Fibroblast of pulmonary artery (primary cell): ENCODE results near the gene SREBF2.

Experiments
- DNase-seq: peaks from one replicate; pipeline ENCODE4 v3.0.0-alpha.2; 2010; ENCODE audit warnings: low read depth
- H3K4me3 ChIP-seq: replicated peaks from 2 replicates; pipeline ENCODE4 v1.5.1; 2011; ENCODE audit warnings: low read depth, mild to moderate bottlenecking, control low read depth, low read length, moderate library complexity
- TF ChIP-seq, protein P1 (sequence below): IDR thresholded peaks from 2 replicates; pipeline ENCODE4 v1.5.1; 2011; ENCODE audit warnings: mild to moderate bottlenecking, control low read depth, low read length, inconsistent platforms; ENCODE audit errors: missing control alignments

The SREBF2 gene

GRCh38 chr22:41885516-41885915, 52.6 kb downstream of the SREBF2 start:
- DNase-seq = no peak
- H3K4me3 ChIP-seq = no peak overlapping the region
- TF ChIP-seq, protein P1, sequence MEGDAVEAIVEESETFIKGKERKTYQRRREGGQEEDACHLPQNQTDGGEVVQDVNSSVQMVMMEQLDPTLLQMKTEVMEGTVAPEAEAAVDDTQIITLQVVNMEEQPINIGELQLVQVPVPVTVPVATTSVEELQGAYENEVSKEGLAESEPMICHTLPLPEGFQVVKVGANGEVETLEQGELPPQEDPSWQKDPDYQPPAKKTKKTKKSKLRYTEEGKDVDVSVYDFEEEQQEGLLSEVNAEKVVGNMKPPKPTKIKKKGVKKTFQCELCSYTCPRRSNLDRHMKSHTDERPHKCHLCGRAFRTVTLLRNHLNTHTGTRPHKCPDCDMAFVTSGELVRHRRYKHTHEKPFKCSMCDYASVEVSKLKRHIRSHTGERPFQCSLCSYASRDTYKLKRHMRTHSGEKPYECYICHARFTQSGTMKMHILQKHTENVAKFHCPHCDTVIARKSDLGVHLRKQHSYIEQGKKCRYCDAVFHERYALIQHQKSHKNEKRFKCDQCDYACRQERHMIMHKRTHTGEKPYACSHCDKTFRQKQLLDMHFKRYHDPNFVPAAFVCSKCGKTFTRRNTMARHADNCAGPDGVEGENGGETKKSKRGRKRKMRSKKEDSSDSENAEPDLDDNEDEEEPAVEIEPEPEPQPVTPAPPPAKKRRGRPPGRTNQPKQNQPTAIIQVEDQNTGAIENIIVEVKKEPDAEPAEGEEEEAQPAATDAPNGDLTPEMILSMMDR = no peak

DNA sequence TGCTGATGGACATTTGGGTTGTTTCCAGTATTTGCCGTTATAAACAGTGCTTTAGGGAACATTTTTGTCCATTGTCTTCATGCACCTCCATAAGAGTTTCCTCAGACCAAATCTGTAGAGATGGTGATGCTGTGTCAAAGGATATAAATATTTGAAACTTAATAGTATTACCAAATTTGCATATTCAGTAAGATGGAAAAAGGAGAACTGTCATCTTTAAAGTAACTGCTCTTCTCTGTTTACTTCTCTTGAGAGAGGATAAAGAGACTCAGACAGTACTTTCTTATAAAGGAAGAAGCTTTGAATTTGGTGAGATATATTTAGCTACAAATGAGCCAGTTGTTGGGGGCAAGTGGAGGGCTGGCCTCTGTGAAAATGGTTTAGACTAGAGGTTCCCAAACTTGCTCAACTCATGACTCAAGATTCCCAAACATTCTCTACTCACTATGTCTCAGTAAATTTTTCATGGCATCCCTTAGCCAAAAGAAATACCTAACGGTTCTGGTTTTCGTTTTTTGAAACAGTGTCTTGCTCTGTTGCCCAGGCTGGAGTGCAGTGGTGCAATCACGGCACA, 55.8 kb downstream of the SREBF2 start:
- TF ChIP-seq, protein P1 = no peak

GRCh38 chr22:41891407-41891806, 58.5 kb downstream of the SREBF2 start:
- TF ChIP-seq, protein P1 = no peak
- DNase-seq = no peak
- no peak overlapping the region for H3K4me3 ChIP-seq

More for the DNA sequence above, 55.8 kb downstream of the SREBF2 start:
- no peak for DNase-seq
- no peak overlapping the region for H3K4me3 ChIP-seq

- H3K4me3 ChIP-seq = no peak overlapping the region
- TF ChIP-seq, protein P1 = no peak
- no peak for DNase-seq
Observed at GRCh38 chr22:41892721-41893120, 59.8 kb downstream of the SREBF2 start.

- TF ChIP-seq, protein P1 = no peak
- DNase-seq = no peak
- no peak overlapping the region for H3K4me3 ChIP-seq
Observed at GRCh38 chr22:41893591-41894375, 60.9 kb downstream of the SREBF2 start.

DNA sequence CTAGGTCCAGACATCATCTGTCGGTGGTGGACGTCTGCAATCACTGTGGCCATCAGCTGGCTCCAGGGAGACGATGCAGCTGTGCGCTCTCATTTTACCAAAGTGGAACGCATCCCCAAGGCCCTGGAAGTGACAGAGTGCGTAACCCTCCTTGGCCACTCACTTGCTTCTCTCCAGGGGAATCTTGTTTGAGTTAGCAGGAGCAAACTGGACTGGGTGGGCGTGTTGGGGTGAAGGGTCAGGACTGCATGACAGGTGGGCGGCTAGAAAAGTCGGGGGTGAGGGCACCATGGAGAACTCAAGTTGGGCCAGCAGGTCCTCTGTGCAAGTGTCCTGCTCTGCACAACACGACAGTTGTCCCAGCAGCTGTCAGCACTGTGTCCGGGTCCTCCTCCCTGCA, 65.7 kb downstream of the SREBF2 start:
- no peak for DNase-seq
- TF ChIP-seq, protein P1 = no peak
- no peak overlapping the region for H3K4me3 ChIP-seq
